Measurements from ENCODE around the gene TUBGCP5. TPM values are rescaled to one million over a fixed set of nuclear protein-coding genes. Genes with fewer than 3 reads are reported as not detected.
"Not testable (repeated sequence)": the region's sequence is repeated elsewhere in the genome, so short reads cannot be mapped to it uniquely, and the experiment has no call there.

Gene TUBGCP5
- total RNA-seq, 2 donors from 2014 or later, result 23.0 to 24.7 TPM

DNA sequence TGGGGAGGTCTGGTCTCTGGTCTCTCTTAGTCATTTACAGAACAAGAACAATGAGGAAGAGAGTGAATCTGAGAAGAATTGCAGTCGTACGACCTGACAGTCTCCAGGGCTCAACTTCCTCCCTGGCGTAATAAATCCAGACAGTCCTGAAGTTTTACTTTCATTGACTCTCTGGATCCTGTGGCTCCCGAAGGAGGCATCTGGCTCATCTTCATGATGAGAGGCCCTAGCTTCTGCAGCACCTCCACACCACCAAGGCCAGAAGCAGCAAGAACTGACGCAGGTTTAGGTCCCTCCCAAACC lies 47.4 kb downstream of the TUBGCP5 start:
- Histone ChIP-seq H3K4me3 (ENCODE audit: low read length) (no peak overlapping the region), H3K4me1 (ENCODE audit: control insufficient read depth, insufficient read depth, low read length) (no peaks in the 10 kb centered on the region), H3K27me3 (ENCODE audit: control insufficient read depth, insufficient read depth, low read length, poor library complexity, severe bottlenecking) (no peaks in the 10 kb centered on the region), H3K9me3 (ENCODE audit: control insufficient read depth, low read length) (no peaks in the 10 kb centered on the region), H3K27ac (ENCODE audit: low read depth, low read length) (no peak overlapping the region), H3K36me3 (ENCODE audit: control insufficient read depth, insufficient read depth, low read length) (peaks cover 18% of the 10 kb centered on the region), H3K9ac (ENCODE audit: extremely low read depth, low read length, poor library complexity, severe bottlenecking) (no peak overlapping the region)
- Mint-ChIP-seq H3K27me3 (ENCODE audit: insufficient read depth) (no peaks in the 10 kb centered on the region), H3K4me3 (no peak overlapping the region), H3K4me1 (peaks cover 12% of the 10 kb centered on the region), H3K9me3 (no peaks in the 10 kb centered on the region), H3K36me3 (ENCODE audit: low read depth) (peaks cover 18% of the 10 kb centered on the region), H3K27ac (no peak overlapping the region)
- 93 to 100% methylated on average over 5 of the region's 5 CpGs for WGBS, 2 experiments (ENCODE audit: insufficient coverage in 1 of 2, insufficient read length in 1 of 2)
- TF ChIP-seq, protein P1, sequence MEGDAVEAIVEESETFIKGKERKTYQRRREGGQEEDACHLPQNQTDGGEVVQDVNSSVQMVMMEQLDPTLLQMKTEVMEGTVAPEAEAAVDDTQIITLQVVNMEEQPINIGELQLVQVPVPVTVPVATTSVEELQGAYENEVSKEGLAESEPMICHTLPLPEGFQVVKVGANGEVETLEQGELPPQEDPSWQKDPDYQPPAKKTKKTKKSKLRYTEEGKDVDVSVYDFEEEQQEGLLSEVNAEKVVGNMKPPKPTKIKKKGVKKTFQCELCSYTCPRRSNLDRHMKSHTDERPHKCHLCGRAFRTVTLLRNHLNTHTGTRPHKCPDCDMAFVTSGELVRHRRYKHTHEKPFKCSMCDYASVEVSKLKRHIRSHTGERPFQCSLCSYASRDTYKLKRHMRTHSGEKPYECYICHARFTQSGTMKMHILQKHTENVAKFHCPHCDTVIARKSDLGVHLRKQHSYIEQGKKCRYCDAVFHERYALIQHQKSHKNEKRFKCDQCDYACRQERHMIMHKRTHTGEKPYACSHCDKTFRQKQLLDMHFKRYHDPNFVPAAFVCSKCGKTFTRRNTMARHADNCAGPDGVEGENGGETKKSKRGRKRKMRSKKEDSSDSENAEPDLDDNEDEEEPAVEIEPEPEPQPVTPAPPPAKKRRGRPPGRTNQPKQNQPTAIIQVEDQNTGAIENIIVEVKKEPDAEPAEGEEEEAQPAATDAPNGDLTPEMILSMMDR (conservative IDR thresholded peaks at IDR 0.05), result no peak
- no peak for DNase-seq

DNA sequence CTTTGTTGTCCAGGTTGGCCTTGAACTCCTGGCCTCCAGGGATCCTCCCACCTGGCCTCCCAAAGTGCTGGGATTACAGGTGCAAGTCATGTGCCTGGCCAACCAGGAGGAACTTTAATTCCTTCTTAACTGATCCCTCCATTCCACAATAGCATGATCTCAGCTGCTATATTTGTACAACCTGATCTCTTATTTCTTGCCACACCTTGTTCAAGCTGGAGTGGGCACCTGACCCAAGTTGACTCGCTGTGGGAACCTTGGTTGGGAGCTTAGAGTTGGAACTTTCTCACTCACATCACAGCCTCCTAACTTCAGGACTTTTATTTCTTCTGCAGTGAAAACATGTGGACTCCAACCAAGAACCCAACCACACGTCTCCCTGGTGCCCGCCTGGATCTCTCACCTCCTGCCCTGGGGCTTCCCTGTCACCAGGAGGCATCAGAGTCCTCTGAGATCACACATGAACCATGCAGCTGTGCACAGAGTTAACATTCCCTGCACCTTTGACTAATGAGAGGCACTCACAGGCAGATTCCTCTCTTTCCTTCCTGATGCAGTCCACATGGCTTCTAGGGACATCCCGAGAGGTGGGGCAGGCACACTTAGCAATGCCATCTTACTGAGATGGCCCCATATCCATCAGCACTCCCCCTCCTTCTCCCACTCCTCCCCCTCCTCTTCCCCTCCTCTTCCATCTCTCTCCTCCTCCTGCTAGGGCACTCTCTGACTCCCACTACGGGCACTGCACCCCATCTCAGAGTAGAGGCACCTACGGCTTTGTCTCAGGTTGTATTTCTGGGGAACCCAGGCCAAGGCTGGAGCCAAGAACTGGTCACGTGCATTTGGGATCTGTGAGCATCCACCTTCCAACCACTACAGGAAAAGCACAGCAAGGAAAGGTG lies 49.5 kb downstream of the TUBGCP5 start:
- H3K27me3 ChIP-seq (ENCODE audit: control insufficient read depth, insufficient read depth, low read length, poor library complexity, severe bottlenecking), result no peaks in the 10 kb centered on the region
- H3K36me3 ChIP-seq (ENCODE audit: control insufficient read depth, insufficient read depth, low read length), result peaks cover 6% of the 10 kb centered on the region
- H3K4me3 ChIP-seq (ENCODE audit: low read length), result no peak overlapping the region
- no peak overlapping the region for H3K27ac ChIP-seq (ENCODE audit: low read depth, low read length)
- 81 to 88% methylated on average over 2 to 7 of the region's 7 CpGs for WGBS, 2 experiments (ENCODE audit: insufficient coverage in 1 of 2, insufficient read length in 1 of 2)
- no peaks in the 10 kb centered on the region for H3K4me1 ChIP-seq (ENCODE audit: control insufficient read depth, insufficient read depth, low read length)
- no peak overlapping the region for H3K9ac ChIP-seq (ENCODE audit: extremely low read depth, low read length, poor library complexity, severe bottlenecking)
- peak; percentile 45 for DNase-seq
- no peaks in the 10 kb centered on the region for H3K9me3 ChIP-seq (ENCODE audit: control insufficient read depth, low read length)
- Mint-ChIP-seq H3K9me3 (no peaks in the 10 kb centered on the region), H3K27me3 (ENCODE audit: insufficient read depth) (no peaks in the 10 kb centered on the region), H3K4me3 (no peak overlapping the region), H3K4me1 (peaks cover 9% of the 10 kb centered on the region), H3K27ac (no peak overlapping the region), H3K36me3 (ENCODE audit: low read depth) (peaks cover 14% of the 10 kb centered on the region)
- TF ChIP-seq, protein P1 (conservative IDR thresholded peaks at IDR 0.05), result peak; percentile 40

DNA sequence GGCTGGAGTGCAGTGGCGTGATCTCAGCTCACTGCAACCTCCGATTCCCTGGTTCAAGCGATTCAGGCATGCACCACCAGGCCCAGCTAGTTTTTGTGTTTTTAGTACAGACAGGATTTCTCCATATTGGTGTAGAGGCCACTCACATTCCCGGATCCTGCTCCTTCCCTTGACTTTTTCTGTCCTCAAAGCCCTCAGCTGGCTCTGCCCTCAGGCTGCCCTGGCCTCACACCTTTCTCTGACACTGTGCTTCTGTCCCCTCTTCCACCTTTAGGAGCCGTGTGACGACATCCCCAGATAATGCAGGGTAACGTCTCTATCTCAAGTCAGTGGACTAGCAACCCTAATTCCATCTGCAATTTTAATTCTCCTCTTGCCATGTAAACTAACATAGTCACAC lies 50.6 kb downstream of the TUBGCP5 start:
- Mint-ChIP-seq H3K27ac (no peak overlapping the region), H3K4me1 (peaks cover 9% of the 10 kb centered on the region), H3K36me3 (ENCODE audit: low read depth) (peaks cover 5% of the 10 kb centered on the region), H3K4me3 (no peak overlapping the region), H3K27me3 (ENCODE audit: insufficient read depth) (no peaks in the 10 kb centered on the region), H3K9me3 (no peaks in the 10 kb centered on the region)
- peak; percentile 24 for DNase-seq
- H3K4me3 ChIP-seq (ENCODE audit: low read length), result no peak overlapping the region
- TF ChIP-seq, protein P1 (conservative IDR thresholded peaks at IDR 0.05), result no peak
- 94 to 95% methylated on average over 7 of the region's 7 CpGs for WGBS, 2 experiments (ENCODE audit: insufficient coverage in 1 of 2, insufficient read length in 1 of 2)
- no peaks in the 10 kb centered on the region for H3K4me1 ChIP-seq (ENCODE audit: control insufficient read depth, insufficient read depth, low read length)
- no peaks in the 10 kb centered on the region for H3K27me3 ChIP-seq (ENCODE audit: control insufficient read depth, insufficient read depth, low read length, poor library complexity, severe bottlenecking)
- H3K27ac ChIP-seq (ENCODE audit: low read depth, low read length), result no peak overlapping the region
- no peak overlapping the region for H3K9ac ChIP-seq (ENCODE audit: extremely low read depth, low read length, poor library complexity, severe bottlenecking)
- no peaks in the 10 kb centered on the region for H3K9me3 ChIP-seq (ENCODE audit: control insufficient read depth, low read length)
- no peaks in the 10 kb centered on the region for H3K36me3 ChIP-seq (ENCODE audit: control insufficient read depth, insufficient read depth, low read length)

DNA sequence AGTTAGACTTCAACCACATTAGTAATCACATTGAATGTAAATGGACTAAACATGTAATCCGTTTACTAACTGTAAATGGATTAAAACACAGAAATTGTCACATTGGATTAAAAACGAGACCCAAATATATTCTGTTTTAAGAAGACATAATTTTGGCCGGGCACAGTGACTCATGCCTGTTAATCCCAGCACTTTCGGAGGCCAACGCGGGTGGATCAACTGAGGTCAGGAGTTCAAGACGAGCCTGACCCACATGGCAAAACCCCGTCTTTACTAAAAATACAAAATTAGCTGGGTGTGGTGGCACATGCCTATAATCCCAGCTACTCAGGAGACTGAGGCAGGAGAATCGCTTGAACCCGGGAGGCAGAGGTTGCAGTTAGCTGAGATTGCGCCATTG lies 57.4 kb downstream of the TUBGCP5 start:
- H3K36me3 Mint-ChIP-seq (ENCODE audit: low read depth); H3K27me3 ChIP-seq (ENCODE audit: control insufficient read depth, insufficient read depth, low read length, poor library complexity, severe bottlenecking); H3K4me3 Mint-ChIP-seq: not testable (repeated sequence)

More for the DNA sequence above, 57.4 kb downstream of the TUBGCP5 start:
- not testable (repeated sequence) for H3K9me3 ChIP-seq (ENCODE audit: control insufficient read depth, low read length); H3K4me3 ChIP-seq (ENCODE audit: low read length); H3K9ac ChIP-seq (ENCODE audit: extremely low read depth, low read length, poor library complexity, severe bottlenecking); H3K36me3 ChIP-seq (ENCODE audit: control insufficient read depth, insufficient read depth, low read length); H3K27ac Mint-ChIP-seq; H3K9me3 Mint-ChIP-seq; H3K4me1 Mint-ChIP-seq; H3K27ac ChIP-seq (ENCODE audit: low read depth, low read length); H3K4me1 ChIP-seq (ENCODE audit: control insufficient read depth, insufficient read depth, low read length)
- 86 to 93% methylated on average over 9 to 10 of the region's 11 CpGs for WGBS, 2 experiments (ENCODE audit: insufficient coverage in 1 of 2, insufficient read length in 1 of 2)
- peak; percentile 3 for DNase-seq
- peaks cover 17% of the 10 kb centered on the region for H3K27me3 Mint-ChIP-seq (ENCODE audit: insufficient read depth)

Measured in endodermal cell (in vitro differentiated cells).